Hepatocyte (in vitro differentiated cells): ENCODE results near the gene LRRC43. TPM values are rescaled to one million over a fixed set of nuclear protein-coding genes. Genes with fewer than 3 reads are reported as not detected.

Experiments used
- DNase-seq: peaks from one replicate; pipeline ENCODE4 v3.0.0-alpha.2; 2016; ENCODE audit warnings: low spot score
- H2AFZ ChIP-seq: fragments of 200-600 bp; sonication (generic); 2 replicates; pipeline ENCODE4 v1.6.0; 2016; ENCODE audit warnings: antibody characterized with exemption, mild to moderate bottlenecking
- H3K27ac ChIP-seq: fragments of 200-600 bp; sonication (generic); 2 replicates; pipeline ENCODE4 v1.5.1; 2016; ENCODE audit warnings: mild to moderate bottlenecking
- H3K27me3 ChIP-seq: fragments of 200-600 bp; sonication (generic); 2 replicates; pipeline ENCODE4 v1.6.1; 2016
- H3K36me3 ChIP-seq: fragments of 200-600 bp; sonication (generic); replicated peaks from 2 replicates; pipeline ENCODE4 v1.5.1; 2016; ENCODE audit warnings: low read depth; ENCODE audit not compliant: insufficient read depth
- H3K4me1 ChIP-seq: fragments of 200-600 bp; sonication (generic); 2 replicates; pipeline ENCODE4 v1.5.1; 2016; ENCODE audit warnings: mild to moderate bottlenecking, moderate library complexity; ENCODE audit not compliant: insufficient read depth
- H3K4me2 ChIP-seq: fragments of 200-600 bp; sonication (generic); 2 replicates; pipeline ENCODE4 v1.6.0; 2016
- H3K4me3 ChIP-seq: fragments of 200-600 bp; sonication (generic); 2 replicates; pipeline ENCODE4 v1.5.1; 2016; ENCODE audit warnings: mild to moderate bottlenecking
- H3K79me2 ChIP-seq: fragments of 200-600 bp; sonication (generic); 2 replicates; pipeline ENCODE4 v1.6.0; 2017; ENCODE audit warnings: mild to moderate bottlenecking
- H3K9me2 ChIP-seq: fragments of 200-600 bp; sonication (generic); replicated peaks from 2 replicates; pipeline ENCODE4 v1.6.0; 2017; ENCODE audit warnings: mild to moderate bottlenecking; ENCODE audit not compliant: insufficient read depth
- H3K9me3 ChIP-seq: fragments of 200-600 bp; sonication (generic); 2 replicates; pipeline ENCODE4 v1.5.1; 2016; ENCODE audit warnings: low read depth, mild to moderate bottlenecking
- H4K20me1 ChIP-seq: fragments of 200-600 bp; sonication (generic); 2 replicates; pipeline ENCODE4 v1.6.0; 2016; ENCODE audit warnings: mild to moderate bottlenecking; ENCODE audit not compliant: insufficient read depth, poor library complexity, severe bottlenecking
- EZH2 ChIP-seq: fragments of 200-600 bp; sonication (generic); IDR thresholded peaks from 2 replicates; pipeline ENCODE4 v1.6.1; 2016; ENCODE audit warnings: antibody characterized with exemption, mild to moderate bottlenecking, borderline replicate concordance
- EZH2phosphoT487 ChIP-seq: fragments of 200-600 bp; sonication (generic); IDR thresholded peaks from one replicate; pipeline ENCODE4 v1.6.1; 2018; ENCODE audit warnings: antibody characterized with exemption, mild to moderate bottlenecking, low read depth, moderate library complexity; ENCODE audit not compliant: unreplicated experiment, severe bottlenecking
- WGBS: methylation state at CpG from one replicate; pipeline ENCODE4 v1.1.6; 2016; ENCODE audit warnings: low lambda C conversion rate; ENCODE audit errors: missing lambda C conversion rate; 5-methylcytosine and 5-hydroxymethylcytosine counted together
- polyA plus RNA-seq: library from polyadenylated mRNA; unstranded; fragments of >200 nt; fragmentation: Nextera tagmentation; extraction: Ambion mirVana; gene quantifications from 2 replicates; pipeline ENCODE4 v1.2.1, GENCODE V29; 2016
- total RNA-seq: library from RNA; depleted of rRNA; stranded (reverse); fragments of >200 nt; gene quantifications from 2 replicates; pipeline ENCODE4 v1.2.3, GENCODE V29; 2014
- TF ChIP-seq, protein P1 (sequence below): fragments of 200-600 bp; sonication (generic); IDR thresholded peaks from 2 replicates; pipeline ENCODE4 v1.5.1; 2016; ENCODE audit warnings: antibody characterized with exemption, mild to moderate bottlenecking; ENCODE audit not compliant: poor library complexity

The LRRC43 gene
- total and polyA plus RNA-seq, 2 experiments from 2014 or later = 1.7 TPM

DNA sequence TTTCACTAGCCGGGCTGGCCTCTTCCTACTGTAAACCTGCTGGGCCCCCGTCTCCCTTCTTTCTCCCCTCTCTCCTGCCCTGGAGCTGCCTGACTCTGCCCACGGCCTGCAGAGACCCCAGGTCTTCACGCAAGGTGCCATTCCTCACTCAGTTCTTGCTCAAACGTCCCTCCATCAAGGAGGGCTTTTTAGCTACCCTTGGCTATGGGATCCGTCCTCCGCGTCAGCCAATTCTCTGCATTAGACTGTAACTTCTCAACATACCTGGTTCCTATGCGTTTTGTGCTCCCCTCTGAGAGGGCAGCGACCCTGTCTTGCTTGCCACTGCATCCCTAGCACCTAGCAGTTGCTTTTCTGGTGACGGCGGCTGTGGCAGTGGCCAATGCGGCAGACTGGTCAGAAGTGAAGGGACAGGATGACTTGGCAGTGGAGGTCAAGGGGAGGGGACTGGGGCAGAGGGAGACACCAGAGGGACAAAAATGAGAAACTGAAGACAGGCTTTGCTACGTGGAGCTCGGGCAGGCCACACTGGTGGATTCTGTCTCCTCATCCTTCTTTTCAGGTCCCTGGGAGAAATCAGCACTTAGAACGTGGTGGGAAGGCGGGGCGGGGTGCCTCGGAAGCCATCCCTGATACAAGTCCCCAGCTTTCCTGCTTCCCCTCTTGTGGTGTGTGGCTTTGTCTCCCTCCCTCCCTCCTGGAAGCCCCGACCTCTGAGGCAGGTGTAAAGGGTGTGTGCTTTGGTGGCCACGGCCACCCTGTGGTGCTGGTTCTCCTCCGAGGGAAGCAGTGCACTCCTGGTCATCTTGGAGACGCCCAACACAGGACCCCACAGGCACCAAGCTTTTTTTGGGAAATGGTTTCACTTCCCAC lies 22.4 kb downstream of the LRRC43 start:
- TF ChIP-seq, protein P1, sequence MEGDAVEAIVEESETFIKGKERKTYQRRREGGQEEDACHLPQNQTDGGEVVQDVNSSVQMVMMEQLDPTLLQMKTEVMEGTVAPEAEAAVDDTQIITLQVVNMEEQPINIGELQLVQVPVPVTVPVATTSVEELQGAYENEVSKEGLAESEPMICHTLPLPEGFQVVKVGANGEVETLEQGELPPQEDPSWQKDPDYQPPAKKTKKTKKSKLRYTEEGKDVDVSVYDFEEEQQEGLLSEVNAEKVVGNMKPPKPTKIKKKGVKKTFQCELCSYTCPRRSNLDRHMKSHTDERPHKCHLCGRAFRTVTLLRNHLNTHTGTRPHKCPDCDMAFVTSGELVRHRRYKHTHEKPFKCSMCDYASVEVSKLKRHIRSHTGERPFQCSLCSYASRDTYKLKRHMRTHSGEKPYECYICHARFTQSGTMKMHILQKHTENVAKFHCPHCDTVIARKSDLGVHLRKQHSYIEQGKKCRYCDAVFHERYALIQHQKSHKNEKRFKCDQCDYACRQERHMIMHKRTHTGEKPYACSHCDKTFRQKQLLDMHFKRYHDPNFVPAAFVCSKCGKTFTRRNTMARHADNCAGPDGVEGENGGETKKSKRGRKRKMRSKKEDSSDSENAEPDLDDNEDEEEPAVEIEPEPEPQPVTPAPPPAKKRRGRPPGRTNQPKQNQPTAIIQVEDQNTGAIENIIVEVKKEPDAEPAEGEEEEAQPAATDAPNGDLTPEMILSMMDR = no peak
- TF ChIP-seq EZH2phosphoT487 (no peak), EZH2 (peak; percentile 31)
- no peak overlapping the region for H3K27ac ChIP-seq
- no peaks in the 10 kb centered on the region for H3K9me3 ChIP-seq
- H3K4me3 ChIP-seq = no peak overlapping the region
- no peaks in the 10 kb centered on the region for H3K79me2 ChIP-seq
- no peaks in the 10 kb centered on the region for H3K9me2 ChIP-seq
- peaks cover 7% of the 10 kb centered on the region for H3K4me1 ChIP-seq
- no peak overlapping the region for H3K4me2 ChIP-seq
- H4K20me1 ChIP-seq = no peaks in the 10 kb centered on the region
- no peak for DNase-seq
- peaks cover 34% of the 10 kb centered on the region for H3K27me3 ChIP-seq
- no peak overlapping the region for H2AFZ ChIP-seq
- H3K36me3 ChIP-seq = no peaks in the 10 kb centered on the region
- WGBS = 57% methylated on average over 22 of the region's 23 CpGs

DNA sequence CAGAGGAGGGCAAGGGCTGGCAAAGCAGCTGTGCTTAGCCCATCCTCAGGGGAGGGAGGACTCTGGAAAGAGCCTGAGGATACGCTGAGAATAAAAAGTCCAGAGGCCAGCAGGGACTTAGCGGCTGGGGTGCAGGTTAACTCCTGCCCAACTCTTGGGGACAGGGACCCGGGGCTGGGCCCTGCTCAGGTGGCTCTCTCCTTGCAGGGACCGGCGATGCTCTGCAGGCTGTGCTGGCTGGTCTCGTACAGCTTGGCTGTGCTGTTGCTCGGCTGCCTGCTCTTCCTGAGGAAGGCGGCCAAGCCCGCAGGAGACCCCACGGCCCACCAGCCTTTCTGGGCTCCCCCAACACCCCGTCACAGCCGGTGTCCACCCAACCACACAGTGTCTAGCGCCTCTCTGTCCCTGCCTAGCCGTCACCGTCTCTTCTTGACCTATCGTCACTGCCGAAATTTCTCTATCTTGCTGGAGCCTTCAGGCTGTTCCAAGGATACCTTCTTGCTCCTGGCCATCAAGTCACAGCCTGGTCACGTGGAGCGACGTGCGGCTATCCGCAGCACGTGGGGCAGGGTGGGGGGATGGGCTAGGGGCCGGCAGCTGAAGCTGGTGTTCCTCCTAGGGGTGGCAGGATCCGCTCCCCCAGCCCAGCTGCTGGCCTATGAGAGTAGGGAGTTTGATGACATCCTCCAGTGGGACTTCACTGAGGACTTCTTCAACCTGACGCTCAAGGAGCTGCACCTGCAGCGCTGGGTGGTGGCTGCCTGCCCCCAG lies 23.4 kb downstream of the LRRC43 start:
- TF ChIP-seq, protein P1 = no peak
- TF ChIP-seq EZH2phosphoT487 (no peak), EZH2 (no peak)
- Histone ChIP-seq H3K4me1 (peaks cover 7% of the 10 kb centered on the region), H3K4me3 (no peak overlapping the region), H3K4me2 (no peak overlapping the region), H3K27ac (no peak overlapping the region), H3K9me3 (no peaks in the 10 kb centered on the region), H2AFZ (no peak overlapping the region), H4K20me1 (no peaks in the 10 kb centered on the region), H3K79me2 (no peaks in the 10 kb centered on the region), H3K27me3 (peaks cover 34% of the 10 kb centered on the region), H3K9me2 (no peaks in the 10 kb centered on the region), H3K36me3 (no peaks in the 10 kb centered on the region)
- 81% methylated on average over 25 of the region's 27 CpGs for WGBS
- no peak for DNase-seq

DNA sequence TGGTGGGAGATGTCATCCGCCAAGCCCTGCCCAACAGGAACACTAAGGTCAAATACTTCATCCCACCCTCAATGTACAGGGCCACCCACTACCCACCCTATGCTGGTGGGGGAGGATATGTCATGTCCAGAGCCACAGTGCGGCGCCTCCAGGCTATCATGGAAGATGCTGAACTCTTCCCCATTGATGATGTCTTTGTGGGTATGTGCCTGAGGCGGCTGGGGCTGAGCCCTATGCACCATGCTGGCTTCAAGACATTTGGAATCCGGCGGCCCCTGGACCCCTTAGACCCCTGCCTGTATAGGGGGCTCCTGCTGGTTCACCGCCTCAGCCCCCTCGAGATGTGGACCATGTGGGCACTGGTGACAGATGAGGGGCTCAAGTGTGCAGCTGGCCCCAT lies 24.1 kb downstream of the LRRC43 start:
- WGBS = 84% methylated on average over 8 of the region's 8 CpGs
- no peaks in the 10 kb centered on the region for H3K36me3 ChIP-seq

More for the DNA sequence above, 24.1 kb downstream of the LRRC43 start:
- no peak for DNase-seq
- Histone ChIP-seq H3K27ac (no peak overlapping the region), H3K79me2 (no peaks in the 10 kb centered on the region), H4K20me1 (no peaks in the 10 kb centered on the region), H3K4me1 (peaks cover 7% of the 10 kb centered on the region), H3K9me3 (no peaks in the 10 kb centered on the region), H3K9me2 (no peaks in the 10 kb centered on the region), H2AFZ (no peak overlapping the region), H3K27me3 (peaks cover 34% of the 10 kb centered on the region), H3K4me3 (no peak overlapping the region), H3K4me2 (no peak overlapping the region)
- TF ChIP-seq, protein P1 = no peak
- TF ChIP-seq EZH2 (no peak), EZH2phosphoT487 (no peak)
